OCI-M2 (cell line): ENCODE results near the gene CXorf51B.
"Not testable (repeated sequence)": the region's sequence is repeated elsewhere in the genome, so short reads cannot be mapped to it uniquely, and the experiment has no call there.

Experiments
- DNase-seq: peaks from one replicate; lab custom pipeline; 2025; ENCODE audit not compliant: unreplicated experiment; lab: John Stamatoyannopoulos, UW

Gene CXorf51B

DNA sequence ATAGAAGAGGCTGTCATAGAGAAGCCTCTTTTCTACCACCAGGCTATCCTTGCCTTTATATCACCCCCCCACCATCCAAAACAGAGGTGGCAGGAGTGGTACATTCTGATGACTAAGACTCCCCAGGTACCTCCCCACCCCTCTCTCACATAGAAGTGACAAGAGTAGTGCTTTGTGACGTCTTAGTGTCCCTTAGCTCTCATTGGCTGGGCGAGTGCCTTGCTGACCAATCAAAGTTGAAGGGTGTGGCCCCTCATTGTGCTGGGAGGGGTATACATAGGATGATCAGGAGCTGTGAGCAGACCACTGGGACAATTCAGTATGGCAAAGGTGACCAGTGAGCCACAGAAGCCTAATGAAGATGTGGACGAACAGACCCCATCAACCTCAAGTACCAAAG is at the start of gene CXorf51B:
Gene CXorf51B, plus strand, starts transcription at position 301 of the 400 bp plus-strand sequence. Its CDS starts 21 bp downstream, at position 322.
- not testable (repeated sequence) for DNase-seq

DNA sequence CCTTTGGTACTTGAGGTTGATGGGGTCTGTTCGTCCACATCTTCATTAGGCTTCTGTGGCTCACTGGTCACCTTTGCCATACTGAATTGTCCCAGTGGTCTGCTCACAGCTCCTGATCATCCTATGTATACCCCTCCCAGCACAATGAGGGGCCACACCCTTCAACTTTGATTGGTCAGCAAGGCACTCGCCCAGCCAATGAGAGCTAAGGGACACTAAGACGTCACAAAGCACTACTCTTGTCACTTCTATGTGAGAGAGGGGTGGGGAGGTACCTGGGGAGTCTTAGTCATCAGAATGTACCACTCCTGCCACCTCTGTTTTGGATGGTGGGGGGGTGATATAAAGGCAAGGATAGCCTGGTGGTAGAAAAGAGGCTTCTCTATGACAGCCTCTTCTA is 5.1 kb downstream of the CXorf51B start, which contains the start of gene CXorf51A:
Gene CXorf51A, minus strand, starts transcription at position 101 of the 400 bp plus-strand sequence. Its CDS starts 21 bp downstream, at position 80.
- not testable (repeated sequence) for DNase-seq

DNA sequence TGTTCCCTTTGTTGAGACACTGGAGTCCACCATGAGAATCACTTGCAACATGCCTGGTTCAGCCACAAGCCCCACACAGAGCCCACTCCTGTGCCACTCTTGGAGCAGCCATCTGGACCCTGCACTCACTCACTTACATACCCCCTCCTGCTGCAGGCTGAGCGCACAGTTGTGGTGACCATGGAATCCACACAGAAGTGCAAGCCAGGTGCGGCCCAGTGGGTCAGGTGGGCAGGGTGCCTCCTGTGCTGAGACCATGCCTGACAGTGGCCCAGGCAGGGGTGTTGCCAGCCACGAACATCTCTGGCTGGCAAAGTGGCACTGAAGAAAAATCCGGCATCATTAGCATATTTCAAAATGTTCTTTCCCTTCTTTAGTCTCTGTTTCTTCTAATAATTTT is 22.4 kb downstream of the CXorf51B start:
- DNase-seq, result no peak

DNA sequence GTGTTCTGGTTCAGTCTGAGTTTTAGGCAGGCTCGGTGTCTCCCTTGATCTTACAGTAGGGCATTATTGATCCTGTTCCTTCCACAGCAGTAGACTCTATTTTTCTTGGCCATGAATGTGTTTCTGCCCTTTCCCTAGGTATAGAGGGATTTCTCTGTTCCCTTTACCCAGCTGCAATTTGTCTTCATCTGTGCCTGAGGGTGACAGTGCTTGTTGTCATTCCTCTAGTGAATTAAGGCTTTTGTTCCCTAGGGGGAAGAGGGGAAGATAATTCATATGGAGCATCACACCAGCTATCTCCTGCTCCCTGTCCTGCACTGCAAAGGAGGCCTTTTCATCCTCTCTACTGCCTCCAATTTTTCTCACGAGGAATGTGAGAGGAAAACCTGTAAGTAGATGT is 44.7 kb downstream of the CXorf51B start:
- DNase-seq, result no peak
